GM23338 (cell line): Measurements from ENCODE around the gene RELL1. TPM values are rescaled to one million over a fixed set of nuclear protein-coding genes. Genes with fewer than 3 reads are reported as not detected.

Experiments used
- ATAC-seq: fragments of 200-7000 bp; cut with Tn5 transposase; 3 replicates; pipeline ENCODE4 v1.9.1; 2020
- DNase-seq: peaks from one replicate; pipeline ENCODE4 v3.0.0-alpha.2; 2015; ENCODE audit warnings: low spot score
- H2AFZ ChIP-seq: fragments of 200-600 bp; sonication (generic); 2 replicates; pipeline ENCODE4 v1.8.0; 2016; ENCODE audit warnings: antibody characterized with exemption, mild to moderate bottlenecking, moderate library complexity
- H3F3A ChIP-seq: fragments of 200-600 bp; sonication (generic); replicated peaks from 2 replicates; pipeline ENCODE4 v1.8.0; 2017; ENCODE audit warnings: antibody characterized with exemption, mixed run types, low read depth
- H3K27ac ChIP-seq: fragments of 200-600 bp; sonication (generic); 2 replicates; pipeline ENCODE4 v1.6.1; 2016; ENCODE audit warnings: low read depth
- H3K27me3 ChIP-seq: fragments of 200-600 bp; sonication (generic); 2 replicates; pipeline ENCODE4 v1.8.0; 2016; ENCODE audit warnings: mild to moderate bottlenecking, mixed run types, moderate library complexity; ENCODE audit not compliant: insufficient read depth
- H3K36me3 ChIP-seq: fragments of 200-600 bp; sonication (generic); 2 replicates; pipeline ENCODE4 v1.8.0; 2016; ENCODE audit warnings: mild to moderate bottlenecking; ENCODE audit not compliant: insufficient read depth
- H3K4me1 ChIP-seq: fragments of 200-600 bp; sonication (generic); 2 replicates; pipeline ENCODE4 v1.8.0; 2016; ENCODE audit warnings: mild to moderate bottlenecking, moderate library complexity; ENCODE audit not compliant: insufficient read depth
- H3K4me2 ChIP-seq: fragments of 200-600 bp; sonication (generic); 2 replicates; pipeline ENCODE4 v1.7.1; 2017; ENCODE audit warnings: mixed run types
- H3K4me3 ChIP-seq: fragments of 200-600 bp; sonication (generic); 2 replicates; pipeline ENCODE4 v1.6.1; 2016; ENCODE audit warnings: mixed run types
- H3K79me2 ChIP-seq: fragments of 200-600 bp; sonication (generic); replicated peaks from 2 replicates; pipeline ENCODE4 v1.8.0; 2017; ENCODE audit warnings: mild to moderate bottlenecking; ENCODE audit not compliant: insufficient read depth
- H3K9me2 ChIP-seq: fragments of 200-600 bp; sonication (generic); 2 replicates; pipeline ENCODE4 v1.8.0; 2017; ENCODE audit not compliant: insufficient read depth
- H4K20me1 ChIP-seq: fragments of 200-600 bp; sonication (generic); replicated peaks from 2 replicates; pipeline ENCODE4 v1.8.0; 2017; ENCODE audit warnings: mild to moderate bottlenecking; ENCODE audit not compliant: insufficient read depth
- H3K27ac Mint-ChIP-seq: 2 replicates; pipeline ENCODE4 v1.8.0; 2020; ENCODE audit warnings: inconsistent platforms, mild to moderate bottlenecking, moderate library complexity, mixed read lengths
- H3K27me3 Mint-ChIP-seq: 3 replicates; pipeline ENCODE4 v1.8.0; 2022; ENCODE audit warnings: low read depth, mild to moderate bottlenecking, moderate library complexity, mixed read lengths, inconsistent platforms; ENCODE audit not compliant: insufficient read depth, poor library complexity
- H3K36me3 Mint-ChIP-seq: 3 replicates; pipeline ENCODE4 v1.8.0; 2021; ENCODE audit warnings: low read depth, mild to moderate bottlenecking, inconsistent platforms, moderate library complexity, mixed read lengths
- H3K4me1 Mint-ChIP-seq: 3 replicates; pipeline ENCODE4 v1.8.0; 2020; ENCODE audit warnings: mild to moderate bottlenecking, inconsistent platforms, mixed read lengths
- H3K4me3 Mint-ChIP-seq: 3 replicates; pipeline ENCODE4 v1.8.0; 2021; ENCODE audit warnings: moderate library complexity, mild to moderate bottlenecking, inconsistent platforms, mixed read lengths
- H3K9me3 Mint-ChIP-seq: 3 replicates; pipeline ENCODE4 v1.8.0; 2020; ENCODE audit warnings: moderate library complexity, mild to moderate bottlenecking, inconsistent platforms, mixed read lengths
- CREB1 ChIP-seq: fragments of 250-450 bp; sonication (Bioruptor Pico); IDR thresholded peaks from 2 replicates; pipeline ENCODE4 v1.5.0; 2020; ENCODE audit warnings: low read depth, mild to moderate bottlenecking, moderate library complexity
- EZH2 ChIP-seq: fragments of 200-600 bp; sonication (generic); IDR thresholded peaks from one replicate; pipeline ENCODE4 v1.8.0; 2017; ENCODE audit warnings: antibody characterized with exemption, mild to moderate bottlenecking, low read depth; ENCODE audit not compliant: unreplicated experiment
- EZH2phosphoT487 ChIP-seq: fragments of 200-600 bp; sonication (generic); IDR thresholded peaks from one replicate; pipeline ENCODE4 v1.8.1; 2018; ENCODE audit warnings: antibody characterized with exemption; ENCODE audit not compliant: unreplicated experiment
- JUNB ChIP-seq: IDR thresholded peaks from one replicate; pipeline ENCODE4 v1.6.1; 2016; ENCODE audit warnings: antibody characterized with exemption; ENCODE audit not compliant: unreplicated experiment
- NANOG ChIP-seq: IDR thresholded peaks from 2 replicates; pipeline ENCODE4 v1.6.1; 2016; ENCODE audit warnings: antibody characterized with exemption, borderline replicate concordance
- POLR2AphosphoS5 ChIP-seq: IDR thresholded peaks from 2 replicates; pipeline ENCODE4 v1.6.1; 2016; ENCODE audit warnings: antibody characterized with exemption, low read depth
- STAT1 ChIP-seq: IDR thresholded peaks from one replicate; pipeline ENCODE4 v1.6.1; 2016; ENCODE audit warnings: antibody characterized with exemption; ENCODE audit not compliant: unreplicated experiment
- ZNF114 ChIP-seq: fragments of 250-450 bp; sonication (Bioruptor Pico); IDR thresholded peaks from 2 replicates; pipeline ENCODE4 v1.5.0; 2020; ENCODE audit warnings: mild to moderate bottlenecking, moderate library complexity
- ZNF331 ChIP-seq: fragments of 250-450 bp; sonication (Bioruptor Pico); IDR thresholded peaks from 2 replicates; pipeline ENCODE4 v1.5.0; 2020; ENCODE audit warnings: low read depth, mild to moderate bottlenecking, moderate library complexity
- polyA plus RNA-seq: library from polyadenylated mRNA; unstranded; fragments of >200 nt; fragmentation: Nextera tagmentation; extraction: Ambion mirVana; gene quantifications from 2 replicates; pipeline ENCODE4 v1.2.1, GENCODE V29; 2016
- total RNA-seq: library from RNA; depleted of rRNA; stranded (reverse); fragments of >200 nt; shearing (Covaris generic); gene quantifications from 2 replicates; pipeline ENCODE4 v1.2.3, GENCODE V29; 2014
- TF ChIP-seq, protein P1 (sequence below): IDR thresholded peaks from one replicate; pipeline ENCODE4 v1.6.1; 2018; ENCODE audit warnings: antibody characterized with exemption; ENCODE audit not compliant: unreplicated experiment
- TF ChIP-seq, protein P2 (sequence below), 2 experiments: fragments of 200-600 bp in 1 of 2; sonication (generic) in 1 of 2; conservative IDR thresholded peaks; 2 replicates each; pipeline versions ENCODE4 v1.5.1 to v1.6.1; 2016 to 2017; ENCODE audit warnings: antibody characterized with exemption in 2 of 2, low read depth in 2 of 2, mild to moderate bottlenecking in 2 of 2, moderate library complexity in 1 of 2
- TF ChIP-seq, protein P3 (sequence below): IDR thresholded peaks from 2 replicates; pipeline ENCODE4 v1.6.1; 2016; ENCODE audit warnings: antibody characterized with exemption

Gene RELL1
- total and polyA plus RNA-seq, 2 experiments from 2014 or later: 2.8 to 28.5 TPM

DNA sequence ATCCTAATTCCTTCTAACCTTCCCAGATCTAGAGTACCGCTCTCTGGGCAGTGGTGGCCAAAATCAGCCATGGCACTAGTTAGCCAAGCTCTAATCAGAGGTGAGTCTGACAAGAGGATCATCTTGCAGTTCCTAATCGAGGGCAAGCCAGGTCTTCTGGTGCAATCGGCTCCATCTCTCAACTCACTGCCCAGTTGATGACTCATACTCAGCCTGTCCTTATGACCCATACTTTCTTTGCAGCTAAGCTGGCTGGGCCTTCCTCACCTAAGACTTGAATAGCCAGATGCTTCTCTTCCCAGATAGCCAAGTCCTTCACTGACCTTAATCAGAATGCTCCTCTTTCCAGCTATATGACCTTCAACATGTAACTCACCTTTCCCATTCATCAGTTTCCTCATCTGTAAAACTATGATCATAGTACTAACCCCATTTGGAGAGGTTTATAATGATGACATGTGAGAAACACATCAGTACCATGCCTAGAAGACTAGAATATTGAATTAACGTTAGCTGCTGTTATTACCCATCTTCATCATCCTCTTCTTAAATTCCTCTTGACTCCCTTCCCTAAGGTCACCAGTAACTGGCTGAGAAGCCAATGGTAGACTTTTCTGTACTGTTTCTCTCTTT lies 57.1 kb downstream of the RELL1 start:
- H3K4me1 ChIP-seq: no peaks in the 10 kb centered on the region
- H3K9me3 Mint-ChIP-seq: no peaks in the 10 kb centered on the region
- no peak for TF ChIP-seq ZNF331 (CRISPR knock-in tag)
- no peak for TF ChIP-seq EZH2phosphoT487
- TF ChIP-seq ZNF114 (CRISPR knock-in tag): no peak
- TF ChIP-seq EZH2: no peak
- no peak overlapping the region for H3K27ac ChIP-seq
- H3K4me2 ChIP-seq: no peak overlapping the region
- no peak for DNase-seq
- H4K20me1 ChIP-seq: no peaks in the 10 kb centered on the region; the same call in 1 of the 2 replicates
- no peak overlapping the region for H3K4me3 Mint-ChIP-seq
- H3K36me3 ChIP-seq: no peaks in the 10 kb centered on the region
- H3K27me3 ChIP-seq: no peaks in the 10 kb centered on the region
- no peak overlapping the region for H2AFZ ChIP-seq
- H3K4me1 Mint-ChIP-seq: peaks cover 6% of the 10 kb centered on the region; the same call in 2 of the 3 replicates
- H3K36me3 Mint-ChIP-seq: peaks cover 29% of the 10 kb centered on the region
- no peak for ATAC-seq
- H3K9me2 ChIP-seq: no peaks in the 10 kb centered on the region; the same call in 1 of the 2 replicates
- H3K4me3 ChIP-seq: no peak overlapping the region
- no peak overlapping the region for H3K27ac Mint-ChIP-seq
- H3K27me3 Mint-ChIP-seq: peaks cover 4% of the 10 kb centered on the region
- no peaks in the 10 kb centered on the region for H3F3A ChIP-seq
- no peaks in the 10 kb centered on the region for H3K79me2 ChIP-seq

DNA sequence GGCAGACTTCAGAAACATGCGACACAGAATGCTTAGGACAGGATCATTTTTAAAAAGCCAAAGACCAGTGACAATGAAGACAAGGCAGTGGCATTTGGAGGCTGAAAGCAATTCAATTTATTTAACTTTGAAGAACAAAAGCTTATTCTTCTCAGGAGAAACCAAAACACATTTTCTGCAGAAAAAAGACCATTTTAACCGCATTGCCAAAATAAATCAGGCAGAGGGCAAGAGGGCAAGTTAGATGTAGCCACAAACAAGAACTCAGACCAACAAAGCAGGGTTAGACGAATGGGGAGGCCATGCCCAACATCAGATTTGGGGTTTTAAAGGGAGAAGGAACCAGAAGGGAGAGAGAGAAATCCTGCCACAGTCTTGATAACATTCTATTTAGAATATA lies 58.9 kb downstream of the RELL1 start:
- Histone ChIP-seq H3K27ac (no peak overlapping the region), H3K9me2 (no peaks in the 10 kb centered on the region; the same call in 1 of the 2 replicates), H2AFZ (no peak overlapping the region), H3K4me2 (no peak overlapping the region), H3K79me2 (no peaks in the 10 kb centered on the region), H3F3A (no peaks in the 10 kb centered on the region), H3K36me3 (no peaks in the 10 kb centered on the region), H4K20me1 (no peaks in the 10 kb centered on the region; the same call in 1 of the 2 replicates), H3K27me3 (no peaks in the 10 kb centered on the region), H3K4me3 (no peak overlapping the region), H3K4me1 (no peaks in the 10 kb centered on the region)
- H3K4me3 Mint-ChIP-seq: no peak overlapping the region
- H3K27ac Mint-ChIP-seq: no peak overlapping the region; the same call in 1 of the 2 replicates
- peaks cover 10% of the 10 kb centered on the region; the same call in 2 of the 3 replicates for H3K4me1 Mint-ChIP-seq
- DNase-seq: no peak
- peaks cover 2% of the 10 kb centered on the region for H3K27me3 Mint-ChIP-seq
- H3K36me3 Mint-ChIP-seq: peaks cover 21% of the 10 kb centered on the region
- no peak for ATAC-seq
- no peaks in the 10 kb centered on the region for H3K9me3 Mint-ChIP-seq
- TF ChIP-seq ZNF331 (CRISPR knock-in tag) (no peak), ZNF114 (CRISPR knock-in tag) (no peak), STAT1 (no peak), POLR2AphosphoS5 (no peak), EZH2 (no peak), JUNB (no peak), CREB1 (CRISPR knock-in tag) (no peak), NANOG (no peak), EZH2phosphoT487 (no peak)
- TF ChIP-seq, protein P1, sequence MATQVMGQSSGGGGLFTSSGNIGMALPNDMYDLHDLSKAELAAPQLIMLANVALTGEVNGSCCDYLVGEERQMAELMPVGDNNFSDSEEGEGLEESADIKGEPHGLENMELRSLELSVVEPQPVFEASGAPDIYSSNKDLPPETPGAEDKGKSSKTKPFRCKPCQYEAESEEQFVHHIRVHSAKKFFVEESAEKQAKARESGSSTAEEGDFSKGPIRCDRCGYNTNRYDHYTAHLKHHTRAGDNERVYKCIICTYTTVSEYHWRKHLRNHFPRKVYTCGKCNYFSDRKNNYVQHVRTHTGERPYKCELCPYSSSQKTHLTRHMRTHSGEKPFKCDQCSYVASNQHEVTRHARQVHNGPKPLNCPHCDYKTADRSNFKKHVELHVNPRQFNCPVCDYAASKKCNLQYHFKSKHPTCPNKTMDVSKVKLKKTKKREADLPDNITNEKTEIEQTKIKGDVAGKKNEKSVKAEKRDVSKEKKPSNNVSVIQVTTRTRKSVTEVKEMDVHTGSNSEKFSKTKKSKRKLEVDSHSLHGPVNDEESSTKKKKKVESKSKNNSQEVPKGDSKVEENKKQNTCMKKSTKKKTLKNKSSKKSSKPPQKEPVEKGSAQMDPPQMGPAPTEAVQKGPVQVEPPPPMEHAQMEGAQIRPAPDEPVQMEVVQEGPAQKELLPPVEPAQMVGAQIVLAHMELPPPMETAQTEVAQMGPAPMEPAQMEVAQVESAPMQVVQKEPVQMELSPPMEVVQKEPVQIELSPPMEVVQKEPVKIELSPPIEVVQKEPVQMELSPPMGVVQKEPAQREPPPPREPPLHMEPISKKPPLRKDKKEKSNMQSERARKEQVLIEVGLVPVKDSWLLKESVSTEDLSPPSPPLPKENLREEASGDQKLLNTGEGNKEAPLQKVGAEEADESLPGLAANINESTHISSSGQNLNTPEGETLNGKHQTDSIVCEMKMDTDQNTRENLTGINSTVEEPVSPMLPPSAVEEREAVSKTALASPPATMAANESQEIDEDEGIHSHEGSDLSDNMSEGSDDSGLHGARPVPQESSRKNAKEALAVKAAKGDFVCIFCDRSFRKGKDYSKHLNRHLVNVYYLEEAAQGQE: no peak
- TF ChIP-seq, protein P2, sequence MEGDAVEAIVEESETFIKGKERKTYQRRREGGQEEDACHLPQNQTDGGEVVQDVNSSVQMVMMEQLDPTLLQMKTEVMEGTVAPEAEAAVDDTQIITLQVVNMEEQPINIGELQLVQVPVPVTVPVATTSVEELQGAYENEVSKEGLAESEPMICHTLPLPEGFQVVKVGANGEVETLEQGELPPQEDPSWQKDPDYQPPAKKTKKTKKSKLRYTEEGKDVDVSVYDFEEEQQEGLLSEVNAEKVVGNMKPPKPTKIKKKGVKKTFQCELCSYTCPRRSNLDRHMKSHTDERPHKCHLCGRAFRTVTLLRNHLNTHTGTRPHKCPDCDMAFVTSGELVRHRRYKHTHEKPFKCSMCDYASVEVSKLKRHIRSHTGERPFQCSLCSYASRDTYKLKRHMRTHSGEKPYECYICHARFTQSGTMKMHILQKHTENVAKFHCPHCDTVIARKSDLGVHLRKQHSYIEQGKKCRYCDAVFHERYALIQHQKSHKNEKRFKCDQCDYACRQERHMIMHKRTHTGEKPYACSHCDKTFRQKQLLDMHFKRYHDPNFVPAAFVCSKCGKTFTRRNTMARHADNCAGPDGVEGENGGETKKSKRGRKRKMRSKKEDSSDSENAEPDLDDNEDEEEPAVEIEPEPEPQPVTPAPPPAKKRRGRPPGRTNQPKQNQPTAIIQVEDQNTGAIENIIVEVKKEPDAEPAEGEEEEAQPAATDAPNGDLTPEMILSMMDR (conservative IDR thresholded peaks at IDR 0.05; ENCODE audit: low read depth in 2 of 2): no peak
- TF ChIP-seq, protein P3, sequence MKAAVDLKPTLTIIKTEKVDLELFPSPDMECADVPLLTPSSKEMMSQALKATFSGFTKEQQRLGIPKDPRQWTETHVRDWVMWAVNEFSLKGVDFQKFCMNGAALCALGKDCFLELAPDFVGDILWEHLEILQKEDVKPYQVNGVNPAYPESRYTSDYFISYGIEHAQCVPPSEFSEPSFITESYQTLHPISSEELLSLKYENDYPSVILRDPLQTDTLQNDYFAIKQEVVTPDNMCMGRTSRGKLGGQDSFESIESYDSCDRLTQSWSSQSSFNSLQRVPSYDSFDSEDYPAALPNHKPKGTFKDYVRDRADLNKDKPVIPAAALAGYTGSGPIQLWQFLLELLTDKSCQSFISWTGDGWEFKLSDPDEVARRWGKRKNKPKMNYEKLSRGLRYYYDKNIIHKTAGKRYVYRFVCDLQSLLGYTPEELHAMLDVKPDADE: no peak
